Activated naive CD4-positive, alpha-beta T cell (primary cell): Measurements from ENCODE around the gene MIEN1.
"Not testable (repeated sequence)": the region's sequence is repeated elsewhere in the genome, so short reads cannot be mapped to it uniquely, and the experiment has no call there.

Experiments used
- DNase-seq, 4 experiments: peaks; one replicate each; lab custom pipeline; 2025; lab: John Stamatoyannopoulos, UW

Gene MIEN1

DNA sequence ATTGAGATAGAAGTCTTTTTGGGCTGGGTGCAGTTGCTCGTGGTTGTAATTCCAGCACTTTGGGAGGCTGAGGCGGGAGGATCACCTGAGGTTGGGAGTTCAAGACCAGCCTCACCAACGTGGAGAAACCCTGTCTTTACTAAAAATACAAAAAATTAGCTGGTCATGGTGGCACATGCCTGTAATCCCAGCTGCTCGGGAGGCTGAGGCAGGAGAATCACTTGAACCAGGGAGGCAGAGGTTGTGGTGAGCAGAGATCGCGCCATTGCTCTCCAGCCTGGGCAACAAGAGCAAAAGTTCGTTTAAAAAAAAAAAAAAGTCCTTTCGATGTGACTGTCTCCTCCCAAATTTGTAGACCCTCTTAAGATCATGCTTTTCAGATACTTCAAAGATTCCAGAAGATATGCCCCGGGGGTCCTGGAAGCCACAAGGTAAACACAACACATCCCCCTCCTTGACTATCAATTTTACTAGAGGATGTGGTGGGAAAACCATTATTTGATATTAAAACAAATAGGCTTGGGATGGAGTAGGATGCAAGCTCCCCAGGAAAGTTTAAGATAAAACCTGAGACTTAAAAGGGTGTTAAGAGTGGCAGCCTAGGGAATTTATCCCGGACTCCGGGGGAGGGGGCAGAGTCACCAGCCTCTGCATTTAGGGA lies 31.0 kb downstream of the MIEN1 start:
- DNase-seq = not testable (repeated sequence)

- no peak for DNase-seq
Observed at GRCh38 chr17:39697961-39698360, 32.4 kb downstream of the MIEN1 start.

GRCh38 chr17:39696731-39697130 lies 33.6 kb downstream of the MIEN1 start:
- DNase-seq = no peak

- DNase-seq = no peak
Observed at GRCh38 chr17:39695089-39695474, 35.2 kb downstream of the MIEN1 start.

GRCh38 chr17:39694593-39694992 lies 35.7 kb downstream of the MIEN1 start:
- DNase-seq = no peak

- DNase-seq = no peak
Observed at GRCh38 chr17:39688945-39689344, 41.4 kb downstream of the MIEN1 start.

DNA sequence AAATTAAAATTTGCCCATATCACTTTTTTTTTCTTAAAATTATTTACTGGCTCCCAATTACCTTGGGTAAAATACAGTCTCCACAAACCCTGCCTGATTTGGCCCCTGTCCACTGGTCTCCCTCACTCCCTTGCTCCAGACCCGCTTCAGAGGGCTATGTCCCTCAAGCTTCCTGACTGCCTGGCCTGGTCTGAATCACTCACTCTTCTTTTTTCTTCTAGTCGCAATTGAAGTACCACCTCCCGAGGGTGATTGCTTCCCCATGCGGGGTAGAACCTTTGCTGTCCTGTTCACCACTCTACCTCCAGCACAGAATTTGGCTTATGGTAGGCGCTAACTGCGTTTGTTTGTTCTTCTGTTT lies 41.9 kb downstream of the MIEN1 start:
- no peak for DNase-seq

DNA sequence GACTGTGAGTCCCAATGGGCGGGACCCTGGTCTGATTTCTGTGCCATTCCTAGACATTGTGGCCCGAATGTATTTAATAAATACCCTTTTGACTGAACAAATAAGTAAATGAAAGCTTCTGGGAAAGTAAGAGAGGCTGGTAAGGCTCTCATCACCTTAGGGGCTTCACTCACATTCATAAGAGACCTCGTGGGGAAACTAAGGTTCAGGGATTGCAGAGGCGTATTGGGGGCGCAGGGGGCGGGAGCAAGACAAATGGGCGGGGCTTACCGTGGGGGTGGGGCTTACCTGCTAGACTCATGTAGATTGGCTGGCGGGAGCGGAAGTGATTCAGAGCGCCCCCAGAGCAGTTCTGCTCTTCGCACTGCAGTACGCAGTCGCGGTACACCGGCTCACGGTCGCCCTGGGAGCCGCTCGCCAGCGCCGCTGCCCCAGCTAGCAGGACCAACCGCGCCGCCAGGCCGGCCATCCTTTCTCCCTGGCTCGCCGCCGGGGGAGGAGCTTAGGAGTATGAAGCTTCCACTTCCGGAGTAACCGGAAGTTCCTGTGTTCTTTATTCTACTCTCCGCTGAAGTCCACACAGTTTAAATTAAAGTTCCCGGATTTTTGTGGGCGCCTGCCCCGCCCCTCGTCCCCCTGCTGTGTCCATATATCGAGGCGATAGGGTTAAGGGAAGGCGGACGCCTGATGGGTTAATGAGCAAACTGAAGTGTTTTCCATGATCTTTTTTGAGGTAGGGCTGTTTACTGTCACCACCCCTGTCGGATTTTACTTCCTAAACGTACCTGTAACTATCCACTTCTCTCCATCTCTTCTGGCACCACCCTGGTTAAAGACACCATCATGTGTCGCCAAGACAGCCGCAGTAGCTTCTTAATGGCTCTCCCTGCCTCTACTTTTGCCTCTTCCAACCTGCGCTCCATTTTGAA lies 42.5 kb downstream of the MIEN1 start, which contains the start of gene PGAP3:
Gene PGAP3 (minus strand): TSS at position 512 of the 929 bp plus-strand sequence. CDS start 43 bp downstream, at position 469.
- DNase-seq = peak; percentile 54 to 72 (median 65)

GRCh38 chr17:39687101-39687545 lies 43.2 kb downstream of the MIEN1 start:
- DNase-seq = no peak

DNA sequence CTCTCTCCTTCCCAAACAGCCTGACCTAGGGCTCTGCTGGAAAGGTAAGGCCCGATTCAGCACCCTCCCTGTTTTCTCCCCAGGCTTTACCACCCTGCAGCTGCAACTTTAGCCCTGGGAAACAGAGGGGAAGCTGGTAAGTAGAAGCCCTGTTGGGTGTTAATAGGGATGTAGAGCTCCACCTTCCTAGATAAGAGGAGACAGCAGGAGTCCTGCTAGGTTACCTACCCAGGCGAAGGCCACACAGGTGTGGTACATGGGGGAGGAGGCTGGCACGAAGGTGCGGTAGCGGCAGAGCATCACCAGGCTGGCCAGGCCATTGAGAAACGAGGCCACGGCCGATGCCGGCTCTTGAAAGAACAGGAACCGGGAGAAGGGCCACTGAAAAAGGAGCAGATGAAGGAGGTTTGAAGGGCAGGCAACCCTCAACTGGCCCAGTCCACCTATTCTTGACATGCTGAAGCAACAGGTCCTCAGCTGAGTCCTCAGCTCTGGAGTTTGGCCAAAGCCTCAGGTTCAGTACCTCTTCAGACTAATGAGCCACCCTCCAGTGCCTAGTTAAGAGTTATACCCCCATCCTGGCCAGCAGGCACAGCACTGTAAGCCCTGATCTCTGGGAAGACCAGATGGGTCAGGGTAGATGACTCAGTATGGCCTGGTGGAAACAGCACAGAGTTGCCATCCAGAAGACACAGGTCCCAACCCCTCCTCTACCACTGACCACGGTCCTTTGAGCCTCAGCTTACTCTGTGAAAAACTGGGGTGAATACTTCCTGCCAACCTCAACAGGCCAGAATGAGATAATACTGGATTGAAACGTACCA lies 45.8 kb downstream of the MIEN1 start:
- no peak for DNase-seq

GRCh38 chr17:39683295-39683939 lies 46.9 kb downstream of the MIEN1 start:
- DNase-seq = no peak

DNA sequence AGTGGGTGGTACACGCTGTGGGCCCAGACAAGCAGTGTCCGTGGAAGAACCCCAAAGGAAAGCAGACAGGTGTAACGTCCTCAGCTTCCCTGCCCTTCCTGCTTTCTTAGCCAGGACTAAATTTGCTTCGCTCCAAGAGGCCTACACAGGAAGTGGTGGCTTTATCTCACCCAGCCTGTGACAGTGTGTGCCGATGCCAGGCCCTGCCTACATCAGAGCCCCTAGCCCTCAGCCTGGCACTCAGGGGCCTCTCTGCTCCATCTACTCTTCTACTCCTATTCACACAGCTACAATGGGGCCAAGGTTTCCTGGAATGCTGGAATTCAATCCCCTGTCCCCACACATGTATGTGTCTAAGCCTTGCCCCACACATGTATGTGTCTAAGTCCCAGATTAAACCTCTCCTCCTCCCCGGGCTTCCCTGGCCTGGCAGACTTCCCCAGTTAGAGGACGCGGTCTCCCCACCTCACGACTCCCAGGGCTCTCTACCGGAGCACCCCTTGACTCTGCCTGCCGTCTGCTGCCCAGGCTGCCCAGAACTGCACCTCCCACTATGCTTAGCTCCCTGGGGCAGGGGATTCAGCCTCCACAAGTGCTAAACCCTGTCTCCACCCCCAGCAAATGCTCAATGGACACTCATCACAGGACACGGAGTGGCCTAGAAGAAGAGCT lies 50.7 kb downstream of the MIEN1 start:
- DNase-seq = peak in 2 of 4 experiments; percentile 21
